ENCODE data around the gene NMNAT2. TPM values are rescaled to one million over a fixed set of nuclear protein-coding genes. Genes with fewer than 3 reads are reported as not detected.
A peak's percentile ranks its signal among the peaks of the same experiment; 100 is the strongest.
"Not testable (repeated sequence)": the region's sequence is repeated elsewhere in the genome, so short reads cannot be mapped to it uniquely, and the experiment has no call there.

The NMNAT2 gene
- total and polyA plus RNA-seq, 2 experiments from 2014 or later, result 2.4 to 4.2 TPM

DNA sequence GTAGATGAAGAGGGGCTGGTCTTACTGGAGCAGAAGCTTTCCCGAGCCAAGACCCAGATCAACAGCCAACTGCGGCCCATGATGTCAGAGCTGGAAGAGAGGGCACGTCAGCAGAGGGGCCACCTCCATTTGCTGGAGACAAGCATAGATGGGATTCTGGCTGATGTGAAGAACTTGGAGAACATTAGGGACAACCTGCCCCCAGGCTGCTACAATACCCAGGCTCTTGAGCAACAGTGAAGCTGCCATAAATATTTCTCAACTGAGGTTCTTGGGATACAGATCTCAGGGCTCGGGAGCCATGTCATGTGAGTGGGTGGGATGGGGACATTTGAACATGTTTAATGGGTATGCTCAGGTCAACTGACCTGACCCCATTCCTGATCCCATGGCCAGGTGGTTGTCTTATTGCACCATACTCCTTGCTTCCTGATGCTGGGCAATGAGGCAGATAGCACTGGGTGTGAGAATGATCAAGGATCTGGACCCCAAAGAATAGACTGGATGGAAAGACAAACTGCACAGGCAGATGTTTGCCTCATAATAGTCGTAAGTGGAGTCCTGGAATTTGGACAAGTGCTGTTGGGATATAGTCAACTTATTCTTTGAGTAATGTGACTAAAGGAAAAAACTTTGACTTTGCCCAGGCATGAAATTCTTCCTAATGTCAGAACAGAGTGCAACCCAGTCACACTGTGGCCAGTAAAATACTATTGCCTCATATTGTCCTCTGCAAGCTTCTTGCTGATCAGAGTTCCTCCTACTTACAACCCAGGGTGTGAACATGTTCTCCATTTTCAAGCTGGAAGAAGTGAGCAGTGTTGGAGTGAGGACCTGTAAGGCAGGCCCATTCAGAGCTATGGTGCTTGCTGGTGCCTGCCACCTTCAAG, 174.8 kb downstream of the NMNAT2 start:
- H3K4me2 ChIP-seq (ENCODE audit: unreplicated experiment), result peak overlapping the region; percentile 40
- H2AFZ ChIP-seq, result 0 out of 2 replicates have a peak overlapping the region, but pooled peaks have one; percentile 28
- no peaks in the 10 kb centered on the region for H4K20me1 ChIP-seq (ENCODE audit: insufficient read depth)
- in situ Hi-C loops (cut with MboI), result no loop called here
- no peaks in the 10 kb centered on the region for H3K9me3 ChIP-seq (ENCODE audit: low read depth)
- TF ChIP-seq EZH2phosphoT487 (IDR thresholded peaks at IDR 0.05; ENCODE audit: insufficient read depth, low read depth) (no peak), EZH2 (IDR thresholded peaks at IDR 0.05; ENCODE audit: insufficient read depth, poor library complexity, severe bottlenecking) (no peak)
- H3K36me3 ChIP-seq (ENCODE audit: low read depth), result no peaks in the 10 kb centered on the region
- peaks cover 59% of the 10 kb centered on the region for H3F3A ChIP-seq (ENCODE audit: insufficient read depth)
- DNase-seq, result peak; percentile 60
- peaks cover 66% of the 10 kb centered on the region for H3K4me1 ChIP-seq (ENCODE audit: insufficient read depth)
- H3K9me2 ChIP-seq (ENCODE audit: insufficient read depth), result no peaks in the 10 kb centered on the region
- peak overlapping the region; percentile 100 for H3K27ac ChIP-seq
- no peak overlapping the region for H3K4me3 ChIP-seq
- WGBS, 2 experiments (ENCODE audit: low coverage in 1 of 2, low lambda C conversion rate in 2 of 2, missing lambda C conversion rate in 2 of 2), result 42 to 46% methylated on average over 5 of the region's 5 CpGs
- no peaks in the 10 kb centered on the region for H3K27me3 ChIP-seq (replicated peaks; ENCODE audit: insufficient read depth)
- H3K9ac ChIP-seq, result no peak overlapping the region
- no peaks in the 10 kb centered on the region for H3K79me2 ChIP-seq (ENCODE audit: insufficient read depth)

- Histone ChIP-seq H3F3A (ENCODE audit: insufficient read depth) (peaks cover 67% of the 10 kb centered on the region), H4K20me1 (ENCODE audit: insufficient read depth) (no peaks in the 10 kb centered on the region), H3K36me3 (ENCODE audit: low read depth) (no peaks in the 10 kb centered on the region), H3K4me2 (ENCODE audit: unreplicated experiment) (peak overlapping the region; percentile 40), H3K27me3 (replicated peaks; ENCODE audit: insufficient read depth) (no peaks in the 10 kb centered on the region), H3K27ac (peak overlapping the region; percentile 100), H3K9ac (0 out of 2 replicates have a peak overlapping the region, but pooled peaks have one; percentile 47), H3K9me2 (ENCODE audit: insufficient read depth) (no peaks in the 10 kb centered on the region), H2AFZ (peak overlapping the region; percentile 56; the same call in 1 of the 2 replicates), H3K79me2 (ENCODE audit: insufficient read depth) (no peaks in the 10 kb centered on the region), H3K4me3 (no peak overlapping the region), H3K4me1 (ENCODE audit: insufficient read depth) (peaks cover 75% of the 10 kb centered on the region), H3K9me3 (ENCODE audit: low read depth) (no peaks in the 10 kb centered on the region)
- in situ Hi-C loops (cut with MboI), result no loop called here
- no peak for DNase-seq
- TF ChIP-seq EZH2phosphoT487 (IDR thresholded peaks at IDR 0.05; ENCODE audit: insufficient read depth, low read depth), result no peak
- no peak for TF ChIP-seq EZH2 (IDR thresholded peaks at IDR 0.05; ENCODE audit: insufficient read depth, poor library complexity, severe bottlenecking)
- WGBS, 2 experiments (ENCODE audit: low coverage in 1 of 2, low lambda C conversion rate in 2 of 2, missing lambda C conversion rate in 2 of 2), result 44 to 47% methylated on average over 3 of the region's 3 CpGs
These were observed 175.6 kb downstream of the NMNAT2 start for GRCh38 chr1:183242556-183242955.

- Histone ChIP-seq H3K9me2 (ENCODE audit: insufficient read depth) (no peaks in the 10 kb centered on the region), H3K9me3 (ENCODE audit: low read depth) (no peaks in the 10 kb centered on the region), H3K4me1 (ENCODE audit: insufficient read depth) (peaks cover 83% of the 10 kb centered on the region), H2AFZ (peak overlapping the region; percentile 56), H3K27me3 (replicated peaks; ENCODE audit: insufficient read depth) (no peaks in the 10 kb centered on the region), H3K4me2 (ENCODE audit: unreplicated experiment) (peak overlapping the region; percentile 40), H3K36me3 (ENCODE audit: low read depth) (no peaks in the 10 kb centered on the region), H3K27ac (peak overlapping the region; percentile 100), H3K4me3 (peak overlapping the region; percentile 1; the same call in 1 of the 2 replicates), H3K79me2 (ENCODE audit: insufficient read depth) (no peaks in the 10 kb centered on the region), H3F3A (ENCODE audit: insufficient read depth) (peaks cover 78% of the 10 kb centered on the region), H3K9ac (peak overlapping the region; percentile 47), H4K20me1 (ENCODE audit: insufficient read depth) (no peaks in the 10 kb centered on the region)
- DNase-seq, result peak; percentile 85
- TF ChIP-seq EZH2phosphoT487 (IDR thresholded peaks at IDR 0.05; ENCODE audit: insufficient read depth, low read depth) (no peak), EZH2 (IDR thresholded peaks at IDR 0.05; ENCODE audit: insufficient read depth, poor library complexity, severe bottlenecking) (no peak)
- WGBS, 2 experiments (ENCODE audit: low coverage in 1 of 2, low lambda C conversion rate in 2 of 2, missing lambda C conversion rate in 2 of 2), result 2 to 5% methylated on average over 3 of the region's 3 CpGs
- in situ Hi-C loops (cut with MboI), result no loop called here
These were observed 176.7 kb downstream of the NMNAT2 start for GRCh38 chr1:183241471-183241870.

GRCh38 chr1:183240853-183241252, 177.3 kb downstream of the NMNAT2 start:
- H4K20me1 ChIP-seq (ENCODE audit: insufficient read depth); DNase-seq; H3K79me2 ChIP-seq (ENCODE audit: insufficient read depth); H3K9me3 ChIP-seq (ENCODE audit: low read depth); H3K4me3 ChIP-seq; in situ Hi-C loops (cut with MboI); H3K9me2 ChIP-seq (ENCODE audit: insufficient read depth); H3K36me3 ChIP-seq (ENCODE audit: low read depth); H3K27me3 ChIP-seq (replicated peaks; ENCODE audit: insufficient read depth): not testable (repeated sequence)
- Histone ChIP-seq H2AFZ (peak overlapping the region; percentile 56; the same call in 1 of the 2 replicates), H3F3A (ENCODE audit: insufficient read depth) (peaks cover 84% of the 10 kb centered on the region), H3K4me1 (ENCODE audit: insufficient read depth) (peaks cover 89% of the 10 kb centered on the region), H3K4me2 (ENCODE audit: unreplicated experiment) (peak overlapping the region; percentile 40), H3K27ac (peak overlapping the region; percentile 100), H3K9ac (peak overlapping the region; percentile 47)
- 67 to 70% methylated on average over 8 of the region's 8 CpGs for WGBS, 2 experiments (ENCODE audit: low coverage in 1 of 2, low lambda C conversion rate in 2 of 2, missing lambda C conversion rate in 2 of 2)

Measured in GM23248 (cell line).